ENCODE data around the gene ACSF3.

Gene ACSF3

DNA sequence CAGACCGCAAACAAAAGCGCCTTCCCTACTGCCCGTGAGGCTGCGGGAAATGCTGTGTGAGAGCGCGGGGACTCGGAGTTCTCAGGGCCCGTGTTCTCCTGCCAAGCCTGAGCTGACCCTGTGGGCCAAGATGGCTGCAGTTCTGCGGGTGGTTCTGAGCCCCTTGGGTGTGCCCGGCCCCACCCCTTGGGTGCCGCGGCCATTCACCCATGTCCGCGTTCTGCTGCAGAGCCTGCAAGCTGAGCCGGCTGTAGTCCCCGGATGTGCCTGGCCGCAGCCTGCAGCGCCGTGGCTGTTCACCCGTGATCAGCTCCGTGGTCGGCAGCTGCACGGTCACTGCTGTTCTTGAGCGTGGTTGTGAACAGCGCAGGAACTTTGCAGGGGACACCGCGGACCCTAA is 20.0 kb downstream of the ACSF3 start:
- no peak overlapping the region for H3K27ac ChIP-seq (ENCODE audit: extremely low read depth, low read depth, low read length)
- no peaks in the 10 kb centered on the region for H3K4me1 ChIP-seq (ENCODE audit: control insufficient read depth, insufficient read depth, low read length)
- peaks cover 12 to 79% of the 10 kb centered on the region in 2 experiments; a peak in 2 of 3 replicates for H3K36me3 ChIP-seq (ENCODE audit: control insufficient read depth in 2 of 2, insufficient read depth in 1 of 2, low read length in 2 of 2)
- POLR2A ChIA-PET: no interaction called here
- CTCF ChIA-PET: no interaction called here
- TF ChIP-seq ZNF560 (tag by site-specific recombination; IDR thresholded peaks at IDR 0.05; ENCODE audit: borderline replicate concordance): no peak
- no peak for TF ChIP-seq OSR2 (tag by site-specific recombination; IDR thresholded peaks at IDR 0.05)
- no peak for TF ChIP-seq ZNF747 (tag by site-specific recombination; IDR thresholded peaks at IDR 0.05)
- no peak for TF ChIP-seq ZNF132 (tag by site-specific recombination; IDR thresholded peaks at IDR 0.05; ENCODE audit: borderline replicate concordance)
- no peak for TF ChIP-seq ZNF776 (tag by site-specific recombination; IDR thresholded peaks at IDR 0.05; ENCODE audit: borderline replicate concordance)
- no peak for TF ChIP-seq ZNF76 (tag by site-specific recombination; IDR thresholded peaks at IDR 0.05; ENCODE audit: borderline replicate concordance, low read depth)
- no peak for TF ChIP-seq ZNF10 (tag by site-specific recombination; IDR thresholded peaks at IDR 0.05)
- no peak for TF ChIP-seq ZNF843 (tag by site-specific recombination; IDR thresholded peaks at IDR 0.05)
- TF ChIP-seq, protein P1, sequence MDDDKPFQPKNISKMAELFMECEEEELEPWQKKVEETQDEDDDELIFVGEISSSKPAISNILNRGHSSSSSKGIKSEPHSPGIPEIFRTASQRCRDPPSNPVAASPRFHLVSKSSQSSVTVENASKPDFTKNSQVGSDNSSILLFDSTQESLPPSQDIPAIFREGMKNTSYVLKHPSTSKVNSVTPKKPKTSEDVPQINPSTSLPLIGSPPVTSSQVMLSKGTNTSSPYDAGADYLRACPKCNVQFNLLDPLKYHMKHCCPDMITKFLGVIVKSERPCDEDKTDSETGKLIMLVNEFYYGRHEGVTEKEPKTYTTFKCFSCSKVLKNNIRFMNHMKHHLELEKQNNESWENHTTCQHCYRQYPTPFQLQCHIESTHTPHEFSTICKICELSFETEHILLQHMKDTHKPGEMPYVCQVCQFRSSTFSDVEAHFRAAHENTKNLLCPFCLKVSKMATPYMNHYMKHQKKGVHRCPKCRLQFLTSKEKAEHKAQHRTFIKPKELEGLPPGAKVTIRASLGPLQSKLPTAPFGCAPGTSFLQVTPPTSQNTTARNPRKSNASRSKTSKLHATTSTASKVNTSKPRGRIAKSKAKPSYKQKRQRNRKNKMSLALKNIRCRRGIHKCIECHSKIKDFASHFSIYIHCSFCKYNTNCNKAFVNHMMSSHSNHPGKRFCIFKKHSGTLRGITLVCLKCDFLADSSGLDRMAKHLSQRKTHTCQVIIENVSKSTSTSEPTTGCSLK (tag by site-specific recombination; IDR thresholded peaks at IDR 0.05): no peak
- no peak for TF ChIP-seq ZNF324 (tag by site-specific recombination; IDR thresholded peaks at IDR 0.05)
- no peak for TF ChIP-seq ZNF561 (tag by site-specific recombination; IDR thresholded peaks at IDR 0.05; ENCODE audit: borderline replicate concordance)
- TF ChIP-seq RBAK (tag by site-specific recombination; IDR thresholded peaks at IDR 0.05): no peak
- no peak overlapping the region for H3K4me3 ChIP-seq (ENCODE audit: low read depth, low read length)
- no peaks in the 10 kb centered on the region for H3K9me3 ChIP-seq (ENCODE audit: control insufficient read depth, insufficient read depth, low read depth, low read length)

DNA sequence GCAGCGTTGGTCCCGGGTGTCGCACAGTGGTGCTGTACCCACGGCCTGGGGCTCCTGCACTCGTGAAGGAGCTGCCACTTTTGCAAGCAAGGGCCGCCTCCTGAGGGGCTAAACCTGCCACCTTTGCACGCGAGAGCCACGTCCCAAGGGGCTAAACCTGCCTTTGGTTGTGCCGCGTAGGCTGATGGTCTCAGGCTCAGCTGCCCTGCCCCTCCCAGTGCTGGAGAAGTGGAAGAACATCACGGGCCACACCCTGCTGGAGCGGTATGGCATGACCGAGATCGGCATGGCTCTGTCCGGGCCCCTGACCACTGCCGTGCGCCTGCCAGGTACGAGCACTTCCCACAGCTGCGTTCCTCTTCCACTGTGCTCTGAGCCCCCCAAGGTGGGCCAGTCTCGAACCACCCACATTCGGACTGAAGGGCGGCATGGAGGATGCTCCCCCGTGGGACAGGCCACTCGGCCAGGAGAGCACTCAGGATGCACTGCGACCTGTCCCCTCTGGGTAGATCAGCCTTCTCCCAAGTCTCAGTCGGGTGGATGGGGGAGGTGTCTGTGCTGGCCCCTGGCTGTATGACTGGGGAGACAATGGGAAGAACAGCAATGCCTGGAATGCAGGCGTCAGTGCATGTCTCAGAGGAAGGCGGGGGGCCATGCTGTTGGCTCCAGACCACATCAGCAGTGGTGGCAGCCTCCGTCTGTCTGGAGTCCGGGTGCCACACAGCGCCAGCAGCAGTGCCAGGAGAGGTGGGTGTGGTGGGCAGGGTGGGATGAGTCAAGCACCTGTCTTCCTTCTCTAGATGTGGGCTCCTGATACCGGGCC is 20.7 kb downstream of the ACSF3 start:
- Histone ChIP-seq H3K9me3 (ENCODE audit: control insufficient read depth, insufficient read depth, low read depth, low read length) (no peaks in the 10 kb centered on the region), H3K27ac (ENCODE audit: extremely low read depth, low read depth, low read length) (no peak overlapping the region), H3K36me3 (ENCODE audit: control insufficient read depth in 2 of 2, insufficient read depth in 1 of 2, low read length in 2 of 2) (peaks cover 9 to 83% of the 10 kb centered on the region in 2 experiments; a peak in 2 of 3 replicates), H3K4me3 (ENCODE audit: low read depth, low read length) (no peak overlapping the region), H3K4me1 (ENCODE audit: control insufficient read depth, insufficient read depth, low read length) (no peaks in the 10 kb centered on the region)
- CTCF ChIA-PET: no interaction called here
- no peak for TF ChIP-seq ZNF658 (tag by site-specific recombination; IDR thresholded peaks at IDR 0.05)
- TF ChIP-seq ZFP41 (tag by site-specific recombination; IDR thresholded peaks at IDR 0.05; ENCODE audit: borderline replicate concordance): no peak
- no peak for TF ChIP-seq ZBTB1 (tag by site-specific recombination; IDR thresholded peaks at IDR 0.05)
- no peak for TF ChIP-seq YY1 (tag by site-specific recombination; IDR thresholded peaks at IDR 0.05)
- no peak for TF ChIP-seq ZNF621 (tag by site-specific recombination; IDR thresholded peaks at IDR 0.05)
- no peak for TF ChIP-seq ZNF239 (tag by site-specific recombination; IDR thresholded peaks at IDR 0.05)
- TF ChIP-seq ZNF23 (tag by site-specific recombination; IDR thresholded peaks at IDR 0.05; ENCODE audit: borderline replicate concordance): no peak
- TF ChIP-seq ZNF791 (tag by site-specific recombination; IDR thresholded peaks at IDR 0.05): no peak
- TF ChIP-seq ZNF585B (tag by site-specific recombination; IDR thresholded peaks at IDR 0.05): no peak
- TF ChIP-seq ZNF266 (tag by site-specific recombination; IDR thresholded peaks at IDR 0.05; ENCODE audit: low read depth): no peak
- TF ChIP-seq ZNF350 (tag by site-specific recombination; IDR thresholded peaks at IDR 0.05): no peak
- POLR2A ChIA-PET: no interaction called here
